Thoracic aorta (tissue), 2 donors: ENCODE data around the gene NPC1. TPM values are rescaled to one million over a fixed set of nuclear protein-coding genes. Genes with fewer than 3 reads are reported as not detected.
A peak's percentile ranks its signal among the peaks of the same experiment; 100 is the strongest.

Experiments used
- ATAC-seq: fragments of 150-250 bp; one replicate; pipeline ENCODE4 v1.8.0; 2017; ENCODE audit warnings: low read depth; ENCODE audit not compliant: insufficient number of reproducible peaks, low FRiP score
- DNase-seq: peaks from one replicate; pipeline ENCODE4 v3.0.0-alpha.2; 2020; ENCODE audit warnings: low spot score
- H3K27ac ChIP-seq, 2 donors: fragments of 200-600 bp; sonication (generic); 1 replicate in 1 of 2; 2 replicates in 1 of 2; pipeline ENCODE4 v1.5.1; 2016; ENCODE audit warnings: mild to moderate bottlenecking in 2 of 2, moderate library complexity in 2 of 2
- H3K27me3 ChIP-seq: fragments of 200-600 bp; sonication (generic); replicated peaks from 2 replicates; pipeline ENCODE4 v1.6.0; 2016; ENCODE audit warnings: mild to moderate bottlenecking; ENCODE audit not compliant: insufficient read depth
- H3K36me3 ChIP-seq: fragments of 200-600 bp; sonication (generic); one replicate; pipeline ENCODE4 v1.5.1; 2016
- H3K4me1 ChIP-seq, 2 donors: fragments of 200-600 bp; sonication (generic); 1 replicate in 1 of 2; 2 replicates in 1 of 2; pipeline versions ENCODE4 v1.5.1 to v1.6.0; 2016; ENCODE audit warnings: low read depth in 2 of 2, mild to moderate bottlenecking in 1 of 2; ENCODE audit not compliant: control insufficient read depth in 1 of 2
- H3K4me3 ChIP-seq: fragments of 200-600 bp; sonication (generic); 2 replicates; pipeline ENCODE4 v1.5.1; 2016; ENCODE audit warnings: mild to moderate bottlenecking
- H3K9me3 ChIP-seq: fragments of 200-600 bp; sonication (generic); 2 replicates; pipeline ENCODE4 v1.5.1; 2016
- CTCF ChIP-seq: fragments of 200-600 bp; sonication (generic); IDR thresholded peaks from one replicate; pipeline ENCODE4 v1.5.1; 2019; ENCODE audit warnings: antibody characterized with exemption
- total RNA-seq, 2 donors: library from RNA; depleted of rRNA; stranded (reverse); fragments of >200 nt; gene quantifications; one replicate each; pipeline versions ENCODE4 v1.1.0 to v1.2.3, GENCODE V29; 2016

Gene NPC1
- total RNA-seq, 2 donors from 2014 or later: 85.6 to 96.7 TPM

- Histone ChIP-seq H3K9me3 (no peaks in the 10 kb centered on the region), H3K4me3 (no peak overlapping the region), H3K27me3 (no peaks in the 10 kb centered on the region), H3K27ac (no peak overlapping the region), H3K36me3 (no peaks in the 10 kb centered on the region), H3K4me1 (peaks cover 0 to 9% of the 10 kb centered on the region in 2 donors)
- ATAC-seq (no peak), DNase-seq (no peak)
- TF ChIP-seq CTCF: no peak
These were observed 45.4 kb upstream of the NPC1 start for GRCh38 chr18:23631746-23632145.

- Histone ChIP-seq H3K4me3 (no peak overlapping the region), H3K27me3 (no peaks in the 10 kb centered on the region), H3K36me3 (no peaks in the 10 kb centered on the region), H3K4me1 (peaks cover 0 to 9% of the 10 kb centered on the region in 2 donors), H3K9me3 (no peaks in the 10 kb centered on the region), H3K27ac (no peak overlapping the region)
- ATAC-seq (no peak), DNase-seq (no peak)
- TF ChIP-seq CTCF: no peak
These were observed 45.0 kb upstream of the NPC1 start for GRCh38 chr18:23631312-23631711.

- no peak overlapping the region for H3K27ac ChIP-seq
- H3K4me3 ChIP-seq: no peak overlapping the region
- no peak for TF ChIP-seq CTCF
- DNase-seq (no peak), ATAC-seq (no peak)
- H3K4me1 ChIP-seq: peaks cover 0 to 9% of the 10 kb centered on the region in 2 donors
- no peaks in the 10 kb centered on the region for H3K9me3 ChIP-seq
- no peaks in the 10 kb centered on the region for H3K36me3 ChIP-seq
- no peaks in the 10 kb centered on the region for H3K27me3 ChIP-seq
These were observed 43.2 kb upstream of the NPC1 start for GRCh38 chr18:23629444-23629946.

- TF ChIP-seq CTCF: no peak
- no peak overlapping the region for H3K4me3 ChIP-seq
- H3K9me3 ChIP-seq: no peaks in the 10 kb centered on the region
- H3K27me3 ChIP-seq: no peaks in the 10 kb centered on the region
- ATAC-seq (no peak), DNase-seq (no peak)
- H3K36me3 ChIP-seq: no peaks in the 10 kb centered on the region
- H3K4me1 ChIP-seq: peaks cover 0 to 9% of the 10 kb centered on the region in 2 donors
- H3K27ac ChIP-seq: no peak overlapping the region
These were observed 41.7 kb upstream of the NPC1 start for GRCh38 chr18:23627970-23628369.

DNA sequence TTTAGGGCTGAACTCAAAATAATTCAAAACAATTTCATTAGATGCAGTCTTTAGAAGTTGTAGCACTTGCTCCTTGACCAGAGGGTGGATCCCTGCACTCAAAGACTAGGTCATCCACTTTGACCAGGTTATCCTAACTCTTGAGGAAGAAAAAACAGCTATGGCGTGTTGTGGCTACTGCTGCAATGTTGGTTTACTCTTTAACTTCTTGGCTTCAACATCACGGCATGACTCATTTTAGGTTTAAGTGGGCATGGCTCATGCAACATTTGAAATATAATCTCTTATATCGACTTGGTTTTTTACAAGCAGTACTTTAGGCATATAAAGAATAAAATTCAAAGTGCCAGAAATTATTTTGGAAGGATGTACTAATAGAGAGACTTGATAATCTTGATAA is 41.0 kb upstream of the NPC1 start:
- Histone ChIP-seq H3K27ac (no peak overlapping the region), H3K36me3 (no peaks in the 10 kb centered on the region), H3K27me3 (no peaks in the 10 kb centered on the region), H3K9me3 (no peaks in the 10 kb centered on the region), H3K4me1 (peaks cover 0 to 9% of the 10 kb centered on the region in 2 donors), H3K4me3 (no peak overlapping the region)
- DNase-seq: no peak
- TF ChIP-seq CTCF: no peak
- peak; percentile 48 for ATAC-seq
